GM21367 (cell line): ENCODE results near the gene ZIC2.
"Not testable (repeated sequence)": the region's sequence is repeated elsewhere in the genome, so short reads cannot be mapped to it uniquely, and the experiment has no call there.

Experiments
- ATAC-seq: cut with Tn5 transposase; IDR thresholded peaks from one replicate; pipeline ENCODE4 v1.9.1; 2021; ENCODE audit not compliant: unreplicated experiment

Gene ZIC2

GRCh38 chr13:99998261-99998660 lies 16.7 kb downstream of the ZIC2 start:
- no peak for ATAC-seq

DNA sequence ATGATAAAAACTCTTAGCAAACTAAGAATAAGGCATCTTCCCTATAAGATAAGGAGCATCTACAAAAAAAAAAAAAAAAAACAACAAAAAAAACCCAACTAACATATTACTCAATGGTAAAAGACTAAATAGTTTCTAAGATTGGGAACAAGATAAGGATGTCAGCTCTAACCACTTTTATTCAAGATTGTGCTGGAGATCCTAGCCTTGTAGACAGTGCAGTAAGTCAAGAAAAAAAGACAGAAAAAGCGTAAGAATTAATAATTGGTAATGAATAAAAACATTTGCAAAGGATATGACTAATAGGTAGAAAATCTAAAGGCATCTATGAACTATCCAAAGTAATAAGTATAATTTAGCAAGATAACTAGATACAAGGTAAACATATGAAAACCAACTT lies 33.0 kb downstream of the ZIC2 start:
- no peak for ATAC-seq

DNA sequence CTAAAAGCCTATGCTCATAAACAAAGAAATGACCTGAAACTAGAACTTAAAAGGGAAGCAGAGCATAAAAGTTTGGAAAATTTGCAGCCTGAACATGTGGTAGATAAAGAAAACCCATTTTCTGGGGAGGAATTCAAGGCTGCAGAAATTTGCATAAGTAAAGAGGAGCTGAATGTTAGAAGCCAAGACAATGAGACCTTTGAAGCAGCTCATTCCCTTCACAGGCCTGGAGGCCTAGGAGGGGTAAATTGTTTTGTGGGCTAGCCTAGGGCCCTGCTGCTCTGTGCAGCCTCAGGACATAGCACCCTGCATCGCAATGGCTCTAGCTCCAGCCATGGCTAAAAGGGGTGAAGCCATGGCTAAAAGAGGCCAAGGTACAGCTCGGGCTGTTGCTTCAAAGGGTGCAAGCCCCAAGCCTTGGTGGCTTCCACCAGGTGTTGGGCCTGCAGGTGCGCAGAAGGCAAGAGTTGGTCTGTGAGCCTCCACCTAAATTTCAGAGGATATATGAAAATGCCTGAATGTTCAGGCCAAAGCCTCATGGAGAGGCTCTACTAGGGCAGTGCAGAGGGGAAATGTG lies 38.3 kb downstream of the ZIC2 start:
- ATAC-seq = no peak

DNA sequence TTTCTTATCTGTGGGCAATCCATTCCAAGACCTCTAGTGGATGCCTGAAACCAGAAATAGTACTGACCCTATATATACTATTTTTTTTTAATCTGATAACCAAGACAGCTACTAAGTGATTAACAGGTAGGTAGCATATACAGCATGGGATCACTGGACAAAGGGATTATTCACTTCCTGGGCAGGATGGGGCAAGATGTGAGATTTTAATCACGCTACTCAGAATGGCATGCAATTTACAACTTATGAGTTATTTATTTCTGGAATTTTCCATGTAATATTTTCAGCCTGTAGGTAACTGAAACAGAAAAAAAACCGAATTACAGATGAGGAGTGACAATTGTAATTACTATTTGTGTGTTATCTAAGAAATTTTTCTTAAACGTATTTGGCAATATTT lies 41.2 kb downstream of the ZIC2 start:
- ATAC-seq = no peak

- ATAC-seq = no peak
Measured at GRCh38 chr13:100024023-100024422, 42.4 kb downstream of the ZIC2 start.

- ATAC-seq = no peak
Measured at GRCh38 chr13:100029933-100030332, 48.3 kb downstream of the ZIC2 start.

- not testable (repeated sequence) for ATAC-seq
Measured at GRCh38 chr13:100032642-100033041, 51.1 kb downstream of the ZIC2 start.

GRCh38 chr13:100035936-100036335 lies 54.4 kb downstream of the ZIC2 start:
- no peak for ATAC-seq
